Epithelial cell of proximal tubule (primary cell): ENCODE measurements around the gene CSF1R. TPM values are rescaled to one million over a fixed set of nuclear protein-coding genes. Genes with fewer than 3 reads are reported as not detected.

ENCODE experiments used
- DNase-seq: peaks from one replicate; pipeline ENCODE4 v3.0.0-alpha.2; 2011; ENCODE audit warnings: low read depth
- H3K4me3 ChIP-seq: 2 replicates; pipeline ENCODE4 v1.5.1; 2011; ENCODE audit warnings: low read depth, mild to moderate bottlenecking, low read length
- CTCF ChIP-seq: conservative IDR thresholded peaks from 2 replicates; pipeline ENCODE4 v1.5.1; 2012; ENCODE audit warnings: low read depth, mild to moderate bottlenecking, low read length
- total RNA-seq: library from RNA; depleted of rRNA; stranded (reverse); fragments of >200 nt; gene quantifications from 2 replicates; pipeline ENCODE4 v1.2.3, GENCODE V29; 2015

CSF1R gene
- total RNA-seq, result not detected in 2 replicates

- DNase-seq, result no peak
- TF ChIP-seq CTCF, result no peak
- H3K4me3 ChIP-seq, result no peak within 1 kb of the TSS
Observed at GRCh38 chr5:150085950-150086715, at the start of gene CSF1R. TSS of gene CSF1R (minus strand) at chr5:150086554. CDS start at chr5:150086427, 127 bp downstream.

GRCh38 chr5:150135557-150136304 lies 49.4 kb upstream of the CSF1R start:
- TF ChIP-seq CTCF, result no peak
- no peak for DNase-seq
- no peak overlapping the region for H3K4me3 ChIP-seq

- no peak for DNase-seq
- no peak overlapping the region for H3K4me3 ChIP-seq
- no peak for TF ChIP-seq CTCF
Observed at GRCh38 chr5:150134198-150134588, 47.8 kb upstream of the CSF1R start.

GRCh38 chr5:150133581-150134197 lies 47.3 kb upstream of the CSF1R start:
- no peak overlapping the region for H3K4me3 ChIP-seq
- no peak for DNase-seq
- no peak for TF ChIP-seq CTCF

- no peak for DNase-seq
- no peak for TF ChIP-seq CTCF
- no peak overlapping the region for H3K4me3 ChIP-seq
Observed at GRCh38 chr5:150132740-150133139, 46.4 kb upstream of the CSF1R start.

- no peak for DNase-seq
- H3K4me3 ChIP-seq, result no peak overlapping the region
- no peak for TF ChIP-seq CTCF
Observed at GRCh38 chr5:150131978-150132694, 45.8 kb upstream of the CSF1R start.
